Measurements from ENCODE around the gene RDH13.
A peak's percentile ranks its signal among the peaks of the same experiment; 100 is the strongest.
"Not testable (repeated sequence)": the region's sequence is repeated elsewhere in the genome, so short reads cannot be mapped to it uniquely, and the experiment has no call there.

The RDH13 gene

DNA sequence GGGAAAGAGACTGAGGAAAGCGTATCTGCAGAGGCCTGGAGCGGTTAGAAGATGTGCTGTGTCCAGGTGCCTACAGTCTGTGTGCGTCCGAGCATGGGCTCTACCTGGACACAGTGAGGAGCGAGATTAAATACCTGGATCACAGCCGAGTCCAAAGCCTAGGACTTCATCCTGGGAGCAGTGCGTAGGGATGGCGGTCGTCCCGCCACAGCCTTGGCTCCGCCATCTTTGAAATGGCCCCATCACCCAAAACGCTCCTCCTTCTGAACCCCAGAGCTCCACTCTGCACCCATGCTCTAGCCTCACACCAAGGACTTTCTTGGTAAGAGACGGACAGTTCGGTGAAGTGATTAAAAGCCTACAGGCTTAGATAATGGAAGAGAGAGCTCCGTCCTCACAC is 44.7 kb downstream of the RDH13 start:
- DNase-seq, result no peak

DNA sequence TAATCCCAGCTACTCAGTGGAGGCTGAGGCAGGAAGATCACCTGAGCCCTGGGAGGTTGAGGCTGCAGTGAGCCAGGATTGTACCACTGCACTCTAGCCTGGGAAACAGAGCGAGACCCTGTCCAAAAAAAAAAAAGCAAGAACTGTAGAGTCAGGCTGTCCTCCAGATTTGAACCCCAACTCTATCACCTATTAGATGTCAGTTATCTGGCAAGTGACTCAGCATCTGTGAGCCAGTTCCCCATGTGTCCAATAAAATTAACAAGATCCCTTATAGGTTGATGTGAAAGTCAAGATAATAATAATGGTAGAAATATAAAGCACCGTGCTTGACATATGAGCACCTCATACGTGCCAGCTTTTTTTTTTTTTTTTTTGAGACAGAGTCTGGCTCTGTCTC is 46.9 kb downstream of the RDH13 start:
- DNase-seq, result no peak

DNA sequence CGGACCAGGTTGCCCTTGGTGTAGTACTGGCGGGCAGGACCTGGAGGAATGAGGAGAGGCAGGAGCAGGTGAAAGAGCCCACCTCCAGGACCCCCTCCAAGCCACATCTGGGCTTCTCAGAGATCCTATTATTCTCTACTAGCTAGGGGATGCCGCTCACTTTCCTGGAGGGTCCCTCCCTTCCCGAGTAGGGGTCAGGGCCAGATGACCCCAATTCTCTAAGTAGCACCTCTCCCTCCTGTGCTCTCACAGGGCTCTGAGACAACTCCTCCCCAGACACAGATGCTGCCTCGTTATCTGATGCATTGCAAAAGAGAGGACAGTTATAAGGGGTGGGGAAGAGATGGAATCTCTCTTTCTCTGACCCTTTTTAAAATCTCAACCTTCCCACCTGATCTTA is 47.8 kb downstream of the RDH13 start:
- no peak for DNase-seq

DNA sequence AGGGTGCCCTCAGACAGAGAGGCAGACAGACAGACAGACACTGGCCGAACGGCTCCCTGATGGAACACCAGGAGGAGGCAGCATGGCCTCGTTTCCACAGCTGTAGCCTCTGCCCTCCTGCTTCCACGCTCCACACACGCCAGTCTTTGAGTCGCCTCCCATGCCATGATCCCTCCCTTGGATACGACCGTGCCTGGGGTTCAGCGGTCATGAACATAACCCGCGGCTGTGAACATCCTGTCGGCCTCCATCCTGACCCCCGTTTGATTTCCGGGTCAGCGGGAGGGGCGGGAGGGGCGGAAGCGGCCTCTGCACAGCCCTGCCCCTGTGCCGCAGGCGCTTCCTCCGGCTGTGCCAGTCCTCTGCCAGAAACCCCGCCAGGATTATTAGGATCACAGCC is 48.2 kb downstream of the RDH13 start:
- DNase-seq, result no peak

DNA sequence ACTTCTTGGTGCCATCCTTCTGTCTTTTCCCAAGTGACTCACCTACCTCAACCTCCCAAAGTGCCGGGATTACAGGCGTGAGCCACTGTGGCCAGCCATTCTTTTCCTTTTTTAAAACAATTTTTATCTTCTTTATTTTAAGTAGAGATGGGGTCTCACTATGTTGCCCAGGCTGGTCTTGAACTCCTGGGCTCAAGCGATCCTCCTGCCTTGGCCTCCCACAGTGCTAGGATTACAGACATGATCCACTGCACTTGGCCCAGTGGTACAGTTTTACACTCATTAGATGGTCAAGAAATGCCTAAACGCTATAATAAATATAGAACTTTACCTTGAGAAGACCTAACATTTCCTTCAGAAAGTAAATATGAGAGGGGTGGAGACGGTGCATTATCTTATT is 49.4 kb downstream of the RDH13 start:
- DNase-seq, result no peak

DNA sequence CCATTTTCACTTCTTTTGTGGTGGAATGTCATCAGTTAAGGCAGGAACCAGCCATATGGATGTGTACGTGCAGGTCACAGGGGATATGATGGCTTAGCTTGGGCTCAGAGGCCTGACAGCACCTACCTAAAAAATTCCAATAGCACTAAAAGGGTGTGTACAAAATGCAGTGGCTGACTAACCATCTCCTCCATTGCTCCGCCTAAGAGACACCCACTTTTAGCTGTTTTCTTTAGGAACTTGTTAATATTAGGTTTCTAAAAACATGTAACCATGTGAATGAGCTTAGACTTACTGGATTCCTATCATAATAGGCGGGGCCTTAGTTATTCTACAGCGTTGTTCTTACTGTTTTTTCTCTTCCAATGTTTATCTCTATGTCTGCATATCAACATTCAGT is 50.6 kb downstream of the RDH13 start:
- no peak for DNase-seq

DNA sequence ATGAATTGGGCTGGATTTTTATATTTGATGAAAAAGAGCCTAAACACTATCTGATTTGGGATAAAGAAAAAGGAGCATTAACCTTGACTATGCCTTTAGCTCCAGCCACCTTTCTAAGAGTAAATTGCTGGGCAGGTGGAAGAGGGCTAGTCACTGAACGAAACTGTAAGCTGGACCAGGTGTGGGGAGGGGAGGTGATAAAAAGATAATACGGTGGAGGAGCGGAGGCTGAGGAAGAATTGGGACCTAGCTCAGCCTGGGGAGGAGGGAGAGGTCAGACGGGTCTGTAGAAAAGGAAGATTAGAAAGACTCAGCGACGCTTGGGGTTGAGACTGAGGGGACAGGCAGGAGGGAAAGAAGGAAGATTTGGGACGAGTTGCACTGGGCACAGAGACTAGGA is 52.4 kb downstream of the RDH13 start:
- DNase-seq, result not testable (repeated sequence)

DNA sequence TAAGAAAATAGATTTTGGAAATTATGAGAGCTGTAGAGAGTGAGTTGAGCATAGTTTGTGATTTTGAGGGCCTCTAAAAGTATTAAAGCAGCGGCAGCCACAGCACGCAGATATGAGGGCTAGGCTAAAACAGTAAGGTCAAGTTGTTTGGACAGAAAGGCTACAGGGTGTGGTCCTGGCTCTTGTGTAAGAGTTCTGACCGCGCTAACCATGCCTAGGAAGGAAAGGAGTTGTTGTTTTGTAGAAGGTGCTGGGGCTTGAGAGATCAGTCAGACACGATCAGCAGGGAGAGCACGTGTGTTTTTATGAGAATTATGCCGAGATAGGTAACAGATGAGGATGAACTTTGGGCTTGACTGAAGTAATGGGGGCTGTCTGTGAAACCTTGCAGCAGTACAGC is 54.2 kb downstream of the RDH13 start:
- DNase-seq, result not testable (repeated sequence)

DNA sequence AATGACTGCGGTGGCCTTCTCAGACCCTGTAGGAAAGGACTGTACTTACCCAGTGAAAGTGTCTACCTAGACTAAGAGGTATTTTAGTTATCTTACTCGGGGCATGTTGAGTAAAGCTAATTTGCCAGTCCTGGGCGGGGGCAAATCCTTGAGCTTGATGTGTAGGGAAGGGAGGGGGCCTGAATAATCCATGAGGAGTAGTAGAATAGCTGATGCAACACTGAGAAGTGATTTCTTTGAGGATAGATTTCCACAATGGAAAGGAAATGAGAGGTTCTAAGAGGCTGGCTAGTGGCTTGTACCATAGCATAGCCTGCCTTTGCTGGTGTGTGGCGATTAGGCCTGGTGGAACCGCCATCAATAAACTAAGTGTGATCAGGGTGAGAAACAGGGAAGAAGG is 54.8 kb downstream of the RDH13 start:
- not testable (repeated sequence) for DNase-seq

DNA sequence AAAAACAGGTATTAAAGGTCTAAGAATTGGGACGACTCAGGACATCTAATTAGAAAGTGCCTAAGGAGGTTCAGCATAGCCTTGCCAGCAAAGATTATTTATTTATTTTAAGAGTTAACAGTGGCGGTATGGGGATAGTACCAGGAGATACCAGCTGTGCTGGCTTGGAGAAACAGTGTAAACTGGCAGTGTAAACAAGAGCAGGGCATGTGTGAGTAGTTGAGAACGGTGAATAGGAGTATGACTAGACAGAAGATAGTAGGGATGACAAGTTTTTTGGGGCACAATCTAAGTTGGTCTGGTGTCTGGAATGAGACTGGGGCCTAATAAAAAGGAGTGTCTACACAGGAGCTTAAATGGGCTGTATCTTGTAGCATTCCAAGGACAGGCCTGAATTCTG is 55.4 kb downstream of the RDH13 start:
- not testable (repeated sequence) for DNase-seq

DNA sequence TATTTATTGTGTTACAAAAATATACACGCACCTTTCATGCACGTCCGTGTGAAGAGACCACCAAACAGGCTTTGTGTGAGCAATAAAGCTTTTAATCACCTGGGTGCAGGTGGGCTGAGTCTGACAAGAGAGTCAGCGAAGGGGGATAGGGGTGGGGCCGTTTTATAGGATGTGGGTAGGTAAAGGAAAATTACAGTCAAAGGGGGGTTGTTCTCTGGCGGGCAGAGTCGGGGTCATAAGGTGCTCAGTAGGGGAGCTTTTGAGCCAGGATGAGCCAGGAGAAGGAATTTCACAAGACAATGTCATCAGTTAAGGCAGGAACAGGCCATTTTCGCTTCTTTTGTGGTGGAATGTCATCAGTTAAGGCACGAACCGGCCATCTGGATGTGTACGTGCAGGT is 56.2 kb downstream of the RDH13 start:
- not testable (repeated sequence) for DNase-seq

DNA sequence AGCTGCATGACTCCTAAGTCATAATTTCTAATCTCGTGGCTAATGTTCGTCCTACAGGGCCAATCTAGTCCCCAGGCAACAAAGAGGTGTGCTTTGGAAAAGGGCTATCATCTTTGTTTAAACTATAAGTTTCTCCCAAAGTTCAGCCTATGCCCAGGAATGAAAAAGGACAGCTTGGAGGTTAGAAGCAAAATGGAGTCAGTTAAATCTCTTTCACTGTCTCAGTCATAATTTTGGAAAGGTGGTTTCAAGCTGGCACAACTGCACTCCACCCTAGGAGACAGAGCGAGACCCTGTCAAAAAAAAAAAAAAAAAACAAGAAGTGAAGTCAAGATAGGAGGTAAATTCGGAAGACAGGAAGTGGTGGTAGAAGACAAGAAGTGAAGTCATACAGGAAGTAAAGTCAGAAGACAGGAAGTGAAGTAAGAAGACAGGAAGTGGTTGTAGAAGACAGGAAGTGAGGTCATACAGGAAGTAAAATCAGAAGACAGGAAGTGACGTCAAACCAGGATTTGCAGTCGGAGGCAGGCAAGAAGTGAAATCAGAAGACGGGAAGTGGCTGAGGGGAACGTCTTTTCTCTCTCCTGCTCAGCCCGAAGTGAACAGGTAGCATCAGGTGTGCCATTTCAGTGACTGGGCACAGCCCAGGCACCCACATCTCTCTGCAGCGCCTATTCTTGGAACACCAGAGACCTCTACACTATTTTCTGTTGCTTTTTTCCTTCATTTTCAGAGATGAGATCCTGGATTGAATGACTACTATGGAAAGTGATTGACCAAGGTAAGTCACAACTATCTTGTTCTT is 57.1 kb downstream of the RDH13 start:
- peak in 7 of 56 donors; percentile 0 to 20 (median 2) for DNase-seq

DNA sequence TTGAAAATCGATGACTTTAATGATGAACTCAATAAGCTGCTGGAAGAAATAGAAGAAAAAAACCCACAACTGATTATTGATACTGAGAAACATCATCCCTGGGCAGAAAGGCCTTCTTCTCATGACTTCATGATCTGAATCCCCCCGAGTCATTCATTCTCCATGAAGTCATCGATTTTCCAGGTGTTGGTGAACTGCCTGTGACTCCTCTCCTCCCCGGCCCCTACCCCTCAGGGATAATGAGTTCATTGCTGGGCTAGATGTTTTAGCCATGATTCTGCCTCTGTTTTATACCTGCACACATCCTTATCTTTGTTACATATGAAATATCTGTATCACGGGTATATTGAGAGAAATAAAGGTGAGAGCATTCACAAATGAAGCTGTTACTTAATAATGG is 62.2 kb downstream of the RDH13 start:
- DNase-seq, result no peak

DNA sequence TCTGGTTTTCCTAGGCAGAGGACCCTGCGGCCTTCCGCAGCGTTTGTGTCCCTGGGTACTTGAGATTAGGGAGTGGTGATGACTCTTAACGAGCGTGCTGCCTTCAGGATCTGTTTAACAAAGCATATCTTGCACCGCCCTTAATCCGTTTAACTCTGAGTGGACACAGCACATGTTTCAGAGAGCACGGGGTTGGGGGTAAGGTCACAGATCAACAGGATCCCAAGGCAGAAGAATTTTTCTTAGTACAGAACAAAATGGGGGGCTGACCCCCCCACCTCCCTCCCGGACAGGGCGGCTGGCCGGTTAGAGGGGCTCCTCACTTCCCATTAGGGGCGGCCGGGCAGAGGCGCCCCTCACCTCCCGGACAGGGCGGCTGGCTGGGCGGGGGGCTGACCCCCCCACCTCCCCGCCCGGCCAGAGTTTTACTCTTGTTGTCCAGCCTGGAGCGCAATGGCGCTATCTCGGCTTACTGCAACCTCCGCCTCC is 64.2 kb downstream of the RDH13 start:
- not testable (repeated sequence) for DNase-seq

DNA sequence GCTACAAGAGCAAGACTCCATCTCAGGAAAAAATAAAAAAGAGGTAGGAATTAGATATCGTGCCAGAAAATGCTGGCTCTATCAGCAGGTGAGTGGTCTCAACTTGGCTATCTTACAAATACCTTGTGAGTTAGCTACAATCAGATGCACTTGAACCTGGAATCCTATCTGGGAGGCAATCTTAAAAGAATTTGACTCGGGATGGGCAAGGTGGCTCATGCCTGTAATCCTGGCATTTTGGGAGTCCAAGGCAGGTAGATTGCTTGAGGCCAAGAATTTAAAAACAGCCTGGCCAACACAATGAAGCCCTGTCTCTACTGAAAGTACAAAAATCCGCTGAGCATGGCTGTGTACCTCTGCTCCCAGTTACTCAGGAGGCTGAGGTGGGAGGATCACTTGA is 67.4 kb downstream of the RDH13 start:
- no peak for DNase-seq

All from amygdala (tissue), 56 donors.